H9 (cell line): ENCODE results near the gene DYRK4. TPM values are rescaled to one million over a fixed set of nuclear protein-coding genes. Genes with fewer than 3 reads are reported as not detected.

ENCODE experiments used
- DNase-seq: peaks from one replicate; pipeline ENCODE4 v3.0.0-alpha.2; 2017
- H2AFZ ChIP-seq: one replicate; pipeline ENCODE4 v1.6.1; 2013; ENCODE audit warnings: mild to moderate bottlenecking, low read length, control low read depth, moderate library complexity
- H2AK5ac ChIP-seq: 2 replicates; pipeline ENCODE4 v1.6.1; 2013; ENCODE audit warnings: low read length, control low read depth, mixed read lengths; ENCODE audit not compliant: insufficient read length
- H2BK120ac ChIP-seq: one replicate; pipeline ENCODE4 v1.6.1; 2013; ENCODE audit warnings: low read depth, mild to moderate bottlenecking, low read length, control low read depth, inconsistent platforms; ENCODE audit not compliant: poor library complexity, severe bottlenecking
- H2BK12ac ChIP-seq: 2 replicates; pipeline ENCODE4 v1.6.1; 2013; ENCODE audit warnings: low read length, control low read depth, mixed read lengths, low read depth; ENCODE audit not compliant: insufficient read length
- H2BK15ac ChIP-seq: 2 replicates; pipeline ENCODE4 v1.6.1; 2013; ENCODE audit warnings: low read depth, low read length, control low read depth
- H2BK20ac ChIP-seq: one replicate; pipeline ENCODE4 v1.6.1; 2013; ENCODE audit warnings: low read depth, mild to moderate bottlenecking, low read length, control low read depth, inconsistent platforms; ENCODE audit not compliant: poor library complexity, severe bottlenecking
- H2BK5ac ChIP-seq: 2 replicates; pipeline ENCODE4 v1.6.1; 2013; ENCODE audit warnings: low read length, control low read depth, mixed read lengths; ENCODE audit not compliant: insufficient read length
- H3K14ac ChIP-seq: 2 replicates; pipeline ENCODE4 v1.6.1; 2013; ENCODE audit warnings: low read length, control low read depth; ENCODE audit not compliant: insufficient read depth
- H3K18ac ChIP-seq: 2 replicates; pipeline ENCODE4 v1.6.1; 2013; ENCODE audit warnings: low read depth, mild to moderate bottlenecking, mixed read lengths, low read length, control low read depth; ENCODE audit not compliant: insufficient read length
- H3K23ac ChIP-seq: 2 replicates; pipeline ENCODE4 v1.6.1; 2013; ENCODE audit warnings: low read length, control low read depth, mixed read lengths, low read depth; ENCODE audit not compliant: insufficient read length
- H3K23me2 ChIP-seq: 2 replicates; pipeline ENCODE4 v1.6.1; 2013; ENCODE audit warnings: low read depth, mild to moderate bottlenecking, mixed read lengths, low read length, control low read depth; ENCODE audit not compliant: insufficient read length, poor library complexity, severe bottlenecking
- H3K27ac ChIP-seq: 2 replicates; pipeline ENCODE4 v1.5.1; 2013; ENCODE audit warnings: low read length, control low read depth, mixed read lengths, low read depth; ENCODE audit not compliant: insufficient read length
- H3K27me3 ChIP-seq: 2 replicates; pipeline ENCODE4 v1.6.1; 2013; ENCODE audit warnings: low read length, control low read depth, inconsistent platforms; ENCODE audit not compliant: insufficient read depth
- H3K4ac ChIP-seq: 2 replicates; pipeline ENCODE4 v1.6.1; 2013; ENCODE audit warnings: low read depth, mild to moderate bottlenecking, control low read depth, inconsistent platforms, low read length, moderate library complexity
- H3K4me1 ChIP-seq: 2 replicates; pipeline ENCODE4 v1.6.1; 2013; ENCODE audit warnings: low read length, control low read depth, inconsistent platforms; ENCODE audit not compliant: insufficient read depth
- H3K4me2 ChIP-seq: 2 replicates; pipeline ENCODE4 v1.6.1; 2013; ENCODE audit warnings: low read length, control low read depth, mixed read lengths; ENCODE audit not compliant: insufficient read length, insufficient read depth
- H3K56ac ChIP-seq: 2 replicates; pipeline ENCODE4 v1.6.1; 2013; ENCODE audit warnings: low read depth, mild to moderate bottlenecking, mixed read lengths, low read length, control low read depth; ENCODE audit not compliant: insufficient read length
- H3K79me1 ChIP-seq: 2 replicates; pipeline ENCODE4 v1.6.1; 2013; ENCODE audit warnings: low read depth, mild to moderate bottlenecking, moderate library complexity, low read length, control low read depth, inconsistent platforms; ENCODE audit not compliant: insufficient read depth, poor library complexity, severe bottlenecking
- H3K79me2 ChIP-seq: 2 replicates; pipeline ENCODE4 v1.6.1; 2013; ENCODE audit warnings: low read length, control low read depth, inconsistent platforms; ENCODE audit not compliant: insufficient read depth
- H3K9ac ChIP-seq: 2 replicates; pipeline ENCODE4 v1.6.1; 2013; ENCODE audit warnings: low read length, control low read depth, mixed read lengths; ENCODE audit not compliant: insufficient read length; ENCODE audit errors: extremely low read depth
- H3K9me3 ChIP-seq: one replicate; pipeline ENCODE4 v1.6.1; 2013; ENCODE audit warnings: low read depth, low read length, inconsistent platforms; ENCODE audit not compliant: control insufficient read depth
- H3T11ph ChIP-seq: one replicate; pipeline ENCODE4 v1.6.1; 2013; ENCODE audit warnings: mild to moderate bottlenecking, low read length, control low read depth, inconsistent platforms
- H4K20me1 ChIP-seq: one replicate; pipeline ENCODE4 v1.6.1; 2013; ENCODE audit not compliant: control insufficient read depth, insufficient read length, insufficient read depth
- H4K5ac ChIP-seq: 2 replicates; pipeline ENCODE4 v1.6.1; 2013; ENCODE audit warnings: low read depth, mild to moderate bottlenecking, mixed read lengths, low read length, control low read depth; ENCODE audit not compliant: insufficient read length
- H4K8ac ChIP-seq: replicated peaks from 2 replicates; pipeline ENCODE4 v1.6.1; 2013; ENCODE audit warnings: low read length, control low read depth, mixed read lengths, low read depth; ENCODE audit not compliant: insufficient read length
- H4K91ac ChIP-seq: 2 replicates; pipeline ENCODE4 v1.6.1; 2013; ENCODE audit warnings: low read depth, mild to moderate bottlenecking, moderate library complexity, mixed read lengths, low read length, control low read depth; ENCODE audit not compliant: insufficient read length
- H3K27ac Mint-ChIP-seq, 3 experiments: 2 replicates in 2 of 3; 3 replicates in 1 of 3; pipeline ENCODE4 v1.8.0; 2020 to 2021; ENCODE audit warnings: mixed read lengths in 3 of 3, mild to moderate bottlenecking in 1 of 3, moderate library complexity in 1 of 3
- H3K27me3 Mint-ChIP-seq: 2 replicates; pipeline ENCODE4 v1.8.0; 2021; ENCODE audit warnings: low read depth, mild to moderate bottlenecking, moderate library complexity, mixed read lengths
- H3K36me3 Mint-ChIP-seq, 3 experiments: 2 replicates in 2 of 3; 3 replicates in 1 of 3; pipeline ENCODE4 v1.8.0; 2020 to 2021; ENCODE audit warnings: low read depth in 3 of 3, mixed read lengths in 3 of 3; ENCODE audit not compliant: insufficient read depth in 1 of 3
- H3K4me1 Mint-ChIP-seq, 2 experiments: 2 replicates each; pipeline ENCODE4 v1.8.0; 2020; ENCODE audit warnings: mixed read lengths in 2 of 2
- H3K4me3 Mint-ChIP-seq, 2 experiments: 2 replicates in 1 of 2; 3 replicates in 1 of 2; pipeline ENCODE4 v1.8.0; 2020 to 2021; ENCODE audit warnings: mild to moderate bottlenecking in 2 of 2, mixed read lengths in 2 of 2, moderate library complexity in 1 of 2
- H3K9me3 Mint-ChIP-seq, 2 experiments: 2 replicates in 1 of 2; 3 replicates in 1 of 2; pipeline ENCODE4 v1.8.0; 2020; ENCODE audit warnings: mild to moderate bottlenecking in 2 of 2, mixed read lengths in 2 of 2, moderate library complexity in 1 of 2
- WGBS: extraction: QIAGEN DNeasy Blood & Tissue Kit; methylation state at CpG from one replicate; pipeline ENCODE4 v1.1.7; 2013; ENCODE audit warnings: missing lambda C conversion rate, low lambda C conversion rate, mixed read lengths; ENCODE audit not compliant: insufficient read length; ENCODE audit errors: extremely low coverage; 5-methylcytosine and 5-hydroxymethylcytosine counted together
- total RNA-seq: library from RNA; stranded (reverse); gene quantifications from 2 replicates; pipeline ENCODE4 v1.2.1, GENCODE V29; 2021
- TF ChIP-seq, protein P1 (sequence below): fragments of 200-600 bp; sonication (generic); conservative IDR thresholded peaks from 3 replicates; pipeline ENCODE4 v1.8.0; 2021; ENCODE audit warnings: antibody characterized with exemption, mild to moderate bottlenecking

DYRK4 gene
- total RNA-seq, 1 experiment from 2014 or later = 15.5 TPM

DNA sequence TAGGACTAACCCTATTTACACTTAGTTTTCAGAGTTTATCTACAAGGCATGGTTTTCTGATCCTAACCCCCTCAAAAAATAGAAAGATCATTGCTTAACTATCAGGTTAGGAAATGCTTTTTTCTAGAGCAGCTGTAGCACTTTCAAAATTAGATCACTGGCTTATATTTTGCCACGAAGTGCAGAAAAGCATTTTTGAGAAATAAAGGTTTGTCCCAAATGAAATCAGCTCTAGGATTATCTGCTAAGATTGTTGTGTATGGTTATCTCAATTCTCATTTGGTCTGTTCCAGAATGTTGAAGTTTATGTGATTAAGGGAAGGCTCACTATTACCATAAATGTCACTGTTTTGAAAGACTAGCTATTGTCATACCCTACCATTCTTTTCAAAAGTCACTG, 9.8 kb upstream of the DYRK4 start:
- H2BK5ac ChIP-seq = no peak overlapping the region
- no peak overlapping the region for H3K4me3 Mint-ChIP-seq
- H3K9me3 ChIP-seq = no peaks in the 10 kb centered on the region
- H3K27ac ChIP-seq = no peak overlapping the region
- H4K5ac ChIP-seq = no peak overlapping the region
- H2AFZ ChIP-seq = no peak overlapping the region
- no peak overlapping the region for H4K8ac ChIP-seq
- no peak overlapping the region for H3K56ac ChIP-seq
- H3K36me3 Mint-ChIP-seq = peaks cover 14 to 62% (median 55%) of the 10 kb centered on the region in 3 experiments; a peak in 6 of 7 replicates
- no peak overlapping the region for H2BK15ac ChIP-seq
- DNase-seq = no peak
- H2BK120ac ChIP-seq = no peak overlapping the region
- H3K9me3 Mint-ChIP-seq = no peaks in the 10 kb centered on the region
- H3K9ac ChIP-seq = no peak overlapping the region
- H3K79me1 ChIP-seq = peaks cover 2% of the 10 kb centered on the region
- no peaks in the 10 kb centered on the region for H3K4me1 ChIP-seq
- H3K23me2 ChIP-seq = no peaks in the 10 kb centered on the region
- H3K4me1 Mint-ChIP-seq = peaks cover 19 to 21% of the 10 kb centered on the region in 2 experiments
- WGBS = no CpG with 5 or more reads among the region's 1 CpG
- no peak overlapping the region for H3K14ac ChIP-seq
- no peak overlapping the region for H3K18ac ChIP-seq
- H3K4me2 ChIP-seq = no peak overlapping the region
- H3K23ac ChIP-seq = no peak overlapping the region
- no peaks in the 10 kb centered on the region for H3K27me3 ChIP-seq
- no peak overlapping the region for H3K27ac Mint-ChIP-seq
- H3K79me2 ChIP-seq = no peaks in the 10 kb centered on the region
- no peak overlapping the region for H2AK5ac ChIP-seq
- H4K91ac ChIP-seq = no peak overlapping the region
- H4K20me1 ChIP-seq = no peaks in the 10 kb centered on the region
- TF ChIP-seq, protein P1, sequence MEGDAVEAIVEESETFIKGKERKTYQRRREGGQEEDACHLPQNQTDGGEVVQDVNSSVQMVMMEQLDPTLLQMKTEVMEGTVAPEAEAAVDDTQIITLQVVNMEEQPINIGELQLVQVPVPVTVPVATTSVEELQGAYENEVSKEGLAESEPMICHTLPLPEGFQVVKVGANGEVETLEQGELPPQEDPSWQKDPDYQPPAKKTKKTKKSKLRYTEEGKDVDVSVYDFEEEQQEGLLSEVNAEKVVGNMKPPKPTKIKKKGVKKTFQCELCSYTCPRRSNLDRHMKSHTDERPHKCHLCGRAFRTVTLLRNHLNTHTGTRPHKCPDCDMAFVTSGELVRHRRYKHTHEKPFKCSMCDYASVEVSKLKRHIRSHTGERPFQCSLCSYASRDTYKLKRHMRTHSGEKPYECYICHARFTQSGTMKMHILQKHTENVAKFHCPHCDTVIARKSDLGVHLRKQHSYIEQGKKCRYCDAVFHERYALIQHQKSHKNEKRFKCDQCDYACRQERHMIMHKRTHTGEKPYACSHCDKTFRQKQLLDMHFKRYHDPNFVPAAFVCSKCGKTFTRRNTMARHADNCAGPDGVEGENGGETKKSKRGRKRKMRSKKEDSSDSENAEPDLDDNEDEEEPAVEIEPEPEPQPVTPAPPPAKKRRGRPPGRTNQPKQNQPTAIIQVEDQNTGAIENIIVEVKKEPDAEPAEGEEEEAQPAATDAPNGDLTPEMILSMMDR = no peak
- H3K4ac ChIP-seq = no peak overlapping the region
- no peak overlapping the region for H3T11ph ChIP-seq
- no peak overlapping the region for H2BK20ac ChIP-seq
- H3K27me3 Mint-ChIP-seq = no peaks in the 10 kb centered on the region
- no peak overlapping the region for H2BK12ac ChIP-seq
